HG02678 (cell line): Measurements from ENCODE around the gene TGFBI.
"Not testable (repeated sequence)": the region's sequence is repeated elsewhere in the genome, so short reads cannot be mapped to it uniquely, and the experiment has no call there.

ENCODE experiments used
- ATAC-seq: cut with Tn5 transposase; IDR thresholded peaks from one replicate; pipeline ENCODE4 v1.9.1; 2021; ENCODE audit warnings: mild to moderate bottlenecking, moderate library complexity; ENCODE audit not compliant: unreplicated experiment

The TGFBI gene

GRCh38 chr5:136043551-136043950, 14.8 kb downstream of the TGFBI start:
- no peak for ATAC-seq

GRCh38 chr5:136043968-136044610, 15.3 kb downstream of the TGFBI start:
- no peak for ATAC-seq

DNA sequence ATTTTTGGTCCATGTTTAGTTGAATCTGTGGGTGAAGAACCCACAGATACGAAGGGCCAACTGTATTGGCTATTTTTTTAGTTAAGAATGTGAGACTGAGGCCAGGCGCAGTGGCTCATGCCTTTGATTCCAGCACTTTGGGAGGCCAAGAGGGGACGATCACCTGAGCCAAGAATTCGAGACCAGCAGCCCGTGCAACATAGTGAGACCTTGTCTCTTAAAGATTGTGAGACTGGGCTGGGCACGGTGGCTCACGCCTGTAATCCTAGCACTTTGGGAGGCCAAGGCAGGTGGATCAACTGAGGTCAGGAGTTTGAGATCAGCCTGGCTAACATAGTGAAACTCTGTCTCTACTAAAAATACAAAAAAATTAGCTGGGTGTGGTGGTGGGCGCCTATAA, 16.2 kb downstream of the TGFBI start:
- ATAC-seq, result not testable (repeated sequence)

DNA sequence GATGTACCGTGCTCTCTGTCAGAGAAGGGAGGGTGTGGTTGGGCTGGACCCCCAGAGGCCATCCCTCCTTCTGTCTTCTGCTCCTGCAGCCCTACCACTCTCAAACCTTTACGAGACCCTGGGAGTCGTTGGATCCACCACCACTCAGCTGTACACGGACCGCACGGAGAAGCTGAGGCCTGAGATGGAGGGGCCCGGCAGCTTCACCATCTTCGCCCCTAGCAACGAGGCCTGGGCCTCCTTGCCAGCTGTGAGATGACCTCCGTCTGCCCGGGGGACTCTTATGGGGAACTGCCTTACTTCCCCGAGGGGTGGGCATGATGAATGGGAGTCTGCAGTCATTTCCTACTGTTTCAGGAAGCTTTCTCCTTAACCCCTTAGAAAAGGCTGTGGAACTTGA, 17.5 kb downstream of the TGFBI start:
- ATAC-seq, result no peak

- ATAC-seq, result no peak
Measured at GRCh38 chr5:136047858-136048257, 19.1 kb downstream of the TGFBI start.

DNA sequence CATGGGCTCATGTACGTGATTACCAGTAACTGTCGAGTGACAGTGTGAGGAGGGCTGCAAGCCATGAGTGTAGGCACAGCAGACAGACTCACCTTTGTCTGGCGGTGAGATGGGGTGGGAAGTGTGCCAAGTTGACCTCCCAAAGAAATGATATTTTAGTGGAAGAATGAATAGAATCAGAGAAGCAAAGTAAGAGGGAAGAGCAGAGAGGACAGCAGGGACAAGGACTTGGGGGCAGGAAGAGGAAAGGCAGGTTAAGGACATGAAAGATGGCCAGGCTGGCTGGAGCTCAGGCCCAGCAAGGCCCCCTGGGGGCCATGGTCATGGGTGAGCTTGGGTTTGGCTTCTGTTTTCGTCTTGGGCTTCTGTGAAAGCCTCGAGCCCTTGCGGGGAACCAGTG, 20.2 kb downstream of the TGFBI start:
- no peak for ATAC-seq

DNA sequence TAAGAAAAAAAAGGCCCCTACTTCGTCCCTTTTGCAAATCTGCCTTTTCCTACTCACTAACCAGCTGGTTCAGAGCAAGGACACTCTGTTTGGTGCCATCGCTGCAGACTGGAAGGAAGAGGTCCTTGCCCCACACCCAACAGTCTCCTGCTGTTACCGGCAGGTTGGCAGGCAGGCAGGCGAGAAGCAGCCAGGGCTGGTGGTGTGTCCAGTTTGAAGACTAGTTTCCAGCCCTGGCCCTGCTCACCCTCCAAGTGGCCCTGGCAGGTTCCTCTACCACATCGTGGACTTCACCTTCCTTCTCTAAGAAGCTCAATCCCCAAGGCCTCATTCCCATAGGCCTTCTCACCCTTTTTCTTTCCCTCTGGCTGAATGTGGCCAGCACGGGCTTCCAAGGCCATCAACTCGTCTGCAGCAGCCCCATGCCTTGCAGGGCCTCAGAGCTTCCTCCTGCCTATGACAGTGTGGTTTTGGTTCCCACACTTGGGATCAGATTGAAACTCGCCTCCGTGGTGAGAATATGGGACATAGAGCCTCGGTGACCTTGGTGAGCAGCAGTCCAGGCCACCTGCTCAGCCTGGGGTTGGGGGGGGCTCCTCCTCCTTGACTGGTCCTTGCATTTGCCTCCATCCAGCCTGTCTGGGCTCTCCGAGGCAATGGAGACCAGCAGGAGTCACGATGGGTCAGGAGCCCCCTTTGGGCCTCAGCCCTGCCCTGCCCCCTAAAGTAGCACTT, 22.9 kb downstream of the TGFBI start:
- no peak for ATAC-seq

DNA sequence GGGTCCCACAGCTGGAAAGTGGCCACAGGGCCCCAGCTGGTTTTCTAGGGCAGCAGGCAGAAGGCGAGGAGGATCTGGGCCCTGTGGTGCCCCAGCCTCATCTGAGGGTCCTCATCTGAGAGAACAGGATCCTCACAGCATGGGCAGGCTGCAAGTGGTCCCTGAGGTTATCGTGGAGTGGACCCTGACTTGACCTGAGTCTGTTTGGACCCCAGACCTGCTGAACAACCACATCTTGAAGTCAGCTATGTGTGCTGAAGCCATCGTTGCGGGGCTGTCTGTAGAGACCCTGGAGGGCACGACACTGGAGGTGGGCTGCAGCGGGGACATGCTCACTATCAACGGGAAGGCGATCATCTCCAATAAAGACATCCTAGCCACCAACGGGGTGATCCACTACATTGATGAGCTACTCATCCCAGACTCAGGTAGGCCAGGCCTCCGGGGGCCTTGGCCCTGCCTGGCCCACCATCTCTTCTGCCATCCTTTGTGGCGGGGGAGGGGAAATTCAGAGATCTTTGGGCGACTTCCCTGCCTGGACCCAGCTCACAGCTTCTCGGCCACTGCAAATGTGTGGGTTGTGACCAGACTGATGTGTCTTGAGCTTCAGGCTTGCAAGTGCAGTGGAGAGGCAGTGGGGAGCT, 24.0 kb downstream of the TGFBI start:
- ATAC-seq, result no peak

DNA sequence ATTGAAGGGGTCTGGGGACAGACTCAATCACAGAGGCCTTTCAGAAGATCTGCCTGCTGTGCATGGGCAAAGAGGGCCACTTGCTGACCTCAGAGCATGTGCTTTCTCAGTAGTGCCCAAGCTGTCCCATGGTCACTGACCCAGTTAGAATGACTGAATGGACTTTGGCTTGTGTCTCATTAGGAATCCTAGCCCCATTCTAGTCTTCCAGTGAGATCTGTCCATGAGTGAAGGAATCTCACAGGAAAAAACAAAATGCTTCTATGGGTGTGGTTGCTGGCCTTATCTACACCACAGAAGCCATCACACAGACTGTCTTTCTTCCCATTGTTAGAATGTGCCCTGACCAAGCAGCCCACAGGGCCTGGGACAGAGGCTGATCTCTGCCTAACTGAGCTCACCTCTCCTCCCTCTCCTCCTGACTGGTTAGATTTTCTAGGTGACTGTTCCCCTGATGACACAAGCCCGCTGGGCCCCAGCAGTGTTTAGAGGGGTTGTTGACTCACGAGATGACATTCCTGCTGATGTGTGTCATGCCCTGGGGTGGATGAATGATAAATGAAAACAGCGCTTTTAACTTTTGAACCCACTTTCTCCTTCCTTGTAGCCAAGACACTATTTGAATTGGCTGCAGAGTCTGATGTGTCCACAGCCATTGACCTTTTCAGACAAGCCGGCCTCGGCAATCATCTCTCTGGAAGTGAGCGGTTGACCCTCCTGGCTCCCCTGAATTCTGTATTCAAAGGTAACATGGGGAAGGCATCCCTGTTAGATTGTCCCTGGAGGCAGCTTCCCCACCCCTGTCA, 24.8 kb downstream of the TGFBI start:
- ATAC-seq, result no peak

DNA sequence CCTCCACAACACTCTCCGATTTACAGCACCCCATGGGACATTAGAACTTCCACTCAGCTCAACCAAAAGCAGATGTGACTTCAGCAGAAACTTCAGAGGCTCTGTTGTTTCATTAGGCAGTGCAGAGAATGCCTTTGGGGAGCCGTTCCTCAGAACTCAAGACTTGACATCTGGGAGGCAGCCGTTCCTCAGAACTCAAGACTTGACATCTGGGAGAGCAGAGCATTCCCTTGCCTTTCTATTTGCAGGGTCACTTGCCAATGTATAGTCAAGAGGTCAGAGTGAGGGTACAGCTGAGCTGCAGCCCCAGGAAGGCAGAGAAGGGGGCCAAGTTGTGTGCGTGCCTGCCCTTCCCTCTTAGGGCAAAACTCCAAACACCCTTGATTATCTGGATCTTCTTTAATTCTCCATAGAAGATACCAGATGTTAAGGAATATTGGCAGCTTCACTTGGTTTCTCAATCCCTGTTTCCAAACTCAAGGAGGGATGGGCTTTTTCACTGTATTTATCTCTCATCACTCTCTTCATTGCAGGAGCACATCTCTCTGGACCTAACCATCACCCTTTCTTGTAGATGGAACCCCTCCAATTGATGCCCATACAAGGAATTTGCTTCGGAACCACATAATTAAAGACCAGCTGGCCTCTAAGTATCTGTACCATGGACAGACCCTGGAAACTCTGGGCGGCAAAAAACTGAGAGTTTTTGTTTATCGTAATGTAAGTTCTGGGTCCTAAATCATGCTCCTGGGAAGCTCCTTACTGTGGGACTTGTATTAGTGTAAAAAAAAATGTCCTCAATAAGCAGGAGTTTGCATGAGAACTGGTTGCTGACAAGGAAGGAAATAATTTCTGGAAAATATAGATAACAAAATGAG, 25.6 kb downstream of the TGFBI start:
- ATAC-seq, result no peak

GRCh38 chr5:136055612-136056309, 27.0 kb downstream of the TGFBI start:
- no peak for ATAC-seq

DNA sequence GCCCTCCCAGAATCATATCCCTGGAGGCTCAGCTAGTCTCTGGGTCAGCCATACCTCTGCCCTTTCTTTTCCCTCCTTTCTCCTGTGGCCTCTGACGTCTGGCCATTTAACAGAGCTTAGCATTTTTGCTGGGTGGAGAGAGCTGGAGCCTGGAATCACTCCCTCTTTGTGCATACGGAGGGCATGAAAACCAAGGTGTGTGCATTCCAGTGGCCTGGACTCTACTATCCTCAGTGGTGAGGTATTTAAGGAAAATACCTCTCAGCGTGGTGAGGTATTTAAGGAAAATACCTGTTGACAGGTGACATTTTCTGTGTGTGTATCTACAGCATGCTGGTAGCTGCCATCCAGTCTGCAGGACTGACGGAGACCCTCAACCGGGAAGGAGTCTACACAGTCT, 27.5 kb downstream of the TGFBI start:
- no peak for ATAC-seq

DNA sequence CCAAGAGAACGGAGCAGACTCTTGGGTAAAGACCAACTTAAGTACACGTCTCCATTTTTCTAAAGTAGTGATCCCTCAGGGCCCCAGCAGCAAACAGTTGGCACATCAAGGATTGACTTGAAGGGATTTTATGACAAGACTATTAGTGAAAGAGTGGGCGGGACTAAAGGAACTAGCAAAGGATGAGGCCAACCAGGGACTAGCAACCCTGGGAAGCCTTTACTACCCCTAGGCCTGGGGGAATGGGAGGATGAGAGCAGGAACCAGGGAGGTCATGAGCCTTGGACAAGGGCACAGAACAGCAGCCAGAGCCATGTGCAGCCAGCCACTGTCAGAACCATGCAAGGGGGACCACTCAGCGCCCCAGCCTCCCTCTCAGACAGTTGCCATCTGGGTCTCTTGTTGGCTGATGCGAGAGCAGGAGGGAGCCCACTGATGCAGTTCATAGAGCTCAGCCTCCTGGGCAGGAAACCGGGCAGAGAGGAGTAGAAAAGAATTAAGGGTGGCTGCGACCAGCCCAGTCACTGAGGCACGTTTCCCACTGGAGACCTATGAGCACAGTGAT, 28.1 kb downstream of the TGFBI start:
- ATAC-seq, result no peak

- no peak for ATAC-seq
Measured at GRCh38 chr5:136057401-136058038, 28.7 kb downstream of the TGFBI start.

- ATAC-seq, result no peak
Measured at GRCh38 chr5:136058039-136058971, 29.5 kb downstream of the TGFBI start.

GRCh38 chr5:136058972-136059354, 30.2 kb downstream of the TGFBI start:
- no peak for ATAC-seq

- no peak for ATAC-seq
Measured at GRCh38 chr5:136060963-136061362, 32.2 kb downstream of the TGFBI start.
